KMS-11 (cell line): ENCODE measurements around the gene SLC22A4.

ENCODE experiments used
- H2AFZ ChIP-seq: fragments of 200-600 bp; sonication (generic); 2 replicates; pipeline ENCODE4 v1.6.1; 2016; ENCODE audit warnings: antibody characterized with exemption, mixed run types, low read depth
- H3K27ac ChIP-seq: fragments of 200-600 bp; sonication (generic); 2 replicates; pipeline ENCODE4 v1.6.1; 2016; ENCODE audit warnings: mild to moderate bottlenecking, mixed run types
- H3K27me3 ChIP-seq: fragments of 200-600 bp; sonication (generic); 2 replicates; pipeline ENCODE4 v1.6.1; 2017; ENCODE audit warnings: mild to moderate bottlenecking, low read depth, mixed run types, moderate library complexity; ENCODE audit not compliant: insufficient read depth
- H3K36me3 ChIP-seq: fragments of 200-600 bp; sonication (generic); 2 replicates; pipeline ENCODE4 v1.6.1; 2017; ENCODE audit warnings: mild to moderate bottlenecking, mixed run types; ENCODE audit not compliant: insufficient read depth
- H3K4me1 ChIP-seq: fragments of 200-600 bp; sonication (generic); 2 replicates; pipeline ENCODE4 v1.6.1; 2016; ENCODE audit warnings: mild to moderate bottlenecking, low read depth, mixed run types; ENCODE audit not compliant: poor library complexity, severe bottlenecking
- H3K4me2 ChIP-seq: fragments of 200-600 bp; sonication (generic); 2 replicates; pipeline ENCODE4 v1.7.0; 2016; ENCODE audit warnings: mild to moderate bottlenecking, mixed run types
- H3K4me3 ChIP-seq: fragments of 200-600 bp; sonication (generic); IDR thresholded peaks from 2 replicates; pipeline ENCODE4 v1.6.1; 2017; ENCODE audit warnings: low read depth, low read length, mixed read lengths; ENCODE audit not compliant: insufficient read depth
- H3K79me2 ChIP-seq: fragments of 200-600 bp; sonication (generic); 2 replicates; pipeline ENCODE4 v1.6.1; 2016; ENCODE audit warnings: low read depth, mixed run types; ENCODE audit not compliant: insufficient read depth
- H3K9ac ChIP-seq: fragments of 200-600 bp; sonication (generic); 2 replicates; pipeline ENCODE4 v1.6.1; 2016; ENCODE audit warnings: mild to moderate bottlenecking, mixed run types
- H4K20me1 ChIP-seq: fragments of 200-600 bp; sonication (generic); 2 replicates; pipeline ENCODE4 v1.6.1; 2016; ENCODE audit warnings: mild to moderate bottlenecking, mixed run types; ENCODE audit not compliant: insufficient read depth
- CTCF ChIP-seq: fragments of 200-600 bp; sonication (generic); conservative IDR thresholded peaks from 2 replicates; pipeline ENCODE4 v1.6.1; 2017; ENCODE audit warnings: low read depth, mild to moderate bottlenecking, antibody characterized with exemption, low read length, moderate library complexity, mixed read lengths

The SLC22A4 gene

DNA sequence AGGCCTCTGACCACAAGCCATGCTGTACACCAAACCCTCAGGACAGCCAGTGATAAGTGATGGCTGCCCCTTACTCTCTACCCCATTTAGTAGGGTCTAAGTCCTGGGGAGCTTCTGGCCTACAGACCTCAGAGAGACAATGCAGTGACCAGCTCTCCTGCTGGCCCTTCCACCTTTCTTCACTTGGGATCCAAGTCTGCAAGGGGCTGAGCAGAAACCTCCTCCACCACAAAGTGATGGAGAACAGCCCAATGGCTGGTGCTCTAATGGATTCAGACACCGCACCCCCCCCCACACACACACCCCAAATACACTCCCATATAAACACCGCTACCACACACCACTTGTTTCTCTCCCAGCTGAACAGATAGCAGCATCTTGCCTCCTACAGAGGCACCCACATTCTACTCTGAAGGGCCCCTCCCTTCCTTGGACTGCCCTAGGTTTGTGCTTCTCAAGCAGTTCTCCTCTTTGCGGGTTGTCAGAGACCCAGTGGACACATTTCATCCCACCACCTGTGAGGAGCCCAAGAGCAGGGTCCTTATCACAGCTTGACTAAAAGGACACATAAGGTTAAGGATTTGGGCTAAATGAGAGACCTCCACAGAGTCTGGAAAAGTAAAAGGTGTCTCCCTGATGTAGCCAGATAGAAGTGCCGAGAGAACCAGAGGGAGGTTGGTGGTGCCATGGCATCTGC, 38.0 kb upstream of the SLC22A4 start:
- H3K4me2 ChIP-seq = no peak overlapping the region
- H2AFZ ChIP-seq = no peak overlapping the region
- no peak overlapping the region for H3K27ac ChIP-seq
- H4K20me1 ChIP-seq = no peaks in the 10 kb centered on the region
- H3K9ac ChIP-seq = no peak overlapping the region
- no peak for TF ChIP-seq CTCF
- H3K36me3 ChIP-seq = no peaks in the 10 kb centered on the region
- H3K27me3 ChIP-seq = no peaks in the 10 kb centered on the region
- no peak overlapping the region for H3K4me3 ChIP-seq
- H3K79me2 ChIP-seq = no peaks in the 10 kb centered on the region
- no peaks in the 10 kb centered on the region for H3K4me1 ChIP-seq

DNA sequence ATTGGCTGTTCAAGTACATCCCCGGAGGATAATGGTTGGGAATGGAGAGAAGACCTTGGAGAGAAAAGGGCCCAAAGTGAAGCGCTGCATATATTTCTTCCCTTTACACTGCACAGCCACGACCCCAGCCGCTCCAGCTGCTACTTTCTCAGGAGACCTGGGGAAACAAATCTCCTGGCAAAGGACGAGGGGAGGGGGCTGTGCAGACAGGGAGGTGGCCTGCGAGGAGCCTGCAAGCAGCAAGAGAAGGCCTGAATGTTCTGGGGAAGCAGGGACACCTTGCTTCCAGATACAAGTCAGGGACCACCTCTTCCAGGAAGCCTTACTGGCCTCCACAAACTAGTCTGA, 37.4 kb upstream of the SLC22A4 start:
- Histone ChIP-seq H3K27me3 (no peaks in the 10 kb centered on the region), H3K27ac (no peak overlapping the region), H3K4me3 (no peak overlapping the region), H2AFZ (no peak overlapping the region), H3K4me1 (no peaks in the 10 kb centered on the region), H3K79me2 (no peaks in the 10 kb centered on the region), H3K36me3 (no peaks in the 10 kb centered on the region), H4K20me1 (no peaks in the 10 kb centered on the region), H3K4me2 (no peak overlapping the region), H3K9ac (no peak overlapping the region)
- no peak for TF ChIP-seq CTCF

DNA sequence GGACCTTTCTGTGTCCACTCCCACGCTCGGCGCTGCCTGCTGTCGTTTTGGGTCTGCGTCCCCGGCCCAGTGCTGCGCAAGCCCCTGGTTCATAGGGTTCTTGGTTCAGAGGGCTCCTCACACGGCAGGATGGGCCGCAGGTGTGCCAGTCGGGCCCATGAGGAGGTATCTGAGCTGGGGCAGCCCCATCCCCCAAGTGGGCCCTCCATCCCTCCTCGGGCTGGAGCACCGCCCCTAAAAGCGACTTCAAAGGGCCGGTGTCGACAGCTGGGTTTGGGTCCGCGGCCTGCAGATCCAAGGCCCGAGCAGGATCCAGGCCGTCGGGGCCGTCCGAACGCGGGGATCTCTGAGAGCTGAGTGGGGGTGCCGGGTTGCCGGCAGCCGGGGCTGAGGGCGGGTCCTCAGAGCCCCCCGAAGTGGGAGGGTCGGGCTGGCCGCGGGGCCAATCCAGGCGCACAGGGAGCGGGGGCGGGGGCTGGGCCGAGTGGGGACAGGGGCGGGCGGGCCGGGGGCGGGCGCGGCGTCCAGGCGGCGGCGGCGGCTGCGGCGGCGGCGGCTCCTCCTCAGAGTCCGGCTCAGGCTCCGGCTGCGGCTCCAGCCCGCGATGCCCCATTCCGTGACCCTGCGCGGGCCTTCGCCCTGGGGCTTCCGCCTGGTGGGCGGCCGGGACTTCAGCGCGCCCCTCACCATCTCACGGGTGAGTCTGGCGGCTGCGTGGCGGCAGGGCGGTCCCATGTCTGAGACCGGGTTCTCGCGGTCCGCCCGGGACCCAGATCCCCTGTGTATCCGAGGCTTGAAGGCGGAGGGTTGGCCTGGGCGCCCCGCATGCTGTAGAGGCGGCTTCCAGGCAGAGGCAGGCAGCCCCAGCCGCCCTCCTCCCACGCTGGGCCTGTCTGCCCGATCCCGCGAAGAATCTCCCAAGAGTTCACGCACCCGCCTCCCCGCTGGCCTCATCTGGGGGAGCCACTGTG, 36.8 kb upstream of the SLC22A4 start, which contains the start of gene PDLIM4:
TSS of gene PDLIM4 (plus strand) at position 566 of the 971 bp plus-strand sequence. CDS start at position 605, 39 bp downstream.
- Histone ChIP-seq H3K4me1 (no peaks in the 10 kb centered on the region), H3K4me2 (no peak within 1 kb of the TSS), H4K20me1 (no peaks in the 10 kb centered on the region), H3K36me3 (no peaks in the 10 kb centered on the region), H3K79me2 (no peaks in the 10 kb centered on the region), H3K4me3 (no peak within 1 kb of the TSS), H3K9ac (no peak within 1 kb of the TSS), H3K27ac (no peak within 1 kb of the TSS), H2AFZ (no peak within 1 kb of the TSS), H3K27me3 (no peaks in the 10 kb centered on the region)
- no peak for TF ChIP-seq CTCF

GRCh38 chr5:132258102-132259068, 35.8 kb upstream of the SLC22A4 start:
- H3K4me2 ChIP-seq = no peak overlapping the region
- no peaks in the 10 kb centered on the region for H3K4me1 ChIP-seq
- no peak for TF ChIP-seq CTCF
- no peak overlapping the region for H3K4me3 ChIP-seq
- H3K9ac ChIP-seq = no peak overlapping the region
- no peaks in the 10 kb centered on the region for H3K36me3 ChIP-seq
- H4K20me1 ChIP-seq = no peaks in the 10 kb centered on the region
- H3K79me2 ChIP-seq = no peaks in the 10 kb centered on the region
- H3K27me3 ChIP-seq = no peaks in the 10 kb centered on the region
- H3K27ac ChIP-seq = no peak overlapping the region
- H2AFZ ChIP-seq = no peak overlapping the region
